ENCODE data around the gene RAD51B. TPM values are rescaled to one million over a fixed set of nuclear protein-coding genes. Genes with fewer than 3 reads are reported as not detected.

Gene RAD51B
- total and polyA plus RNA-seq, 2 experiments from 2014 or later: 10.1 to 18.0 TPM

GRCh38 chr14:67820428-67820971 lies 921 bp downstream of the RAD51B start:
- no peak for TF ChIP-seq EZH2 (IDR thresholded peaks at IDR 0.05; ENCODE audit: borderline replicate concordance)
- TF ChIP-seq CTCF (IDR thresholded peaks at IDR 0.05; ENCODE audit: poor library complexity): no peak
- no peak for TF ChIP-seq EZH2phosphoT487 (IDR thresholded peaks at IDR 0.05; ENCODE audit: low read depth, severe bottlenecking, unreplicated experiment)
- 43% methylated on average over 13 of the region's 13 CpGs for WGBS (ENCODE audit: low lambda C conversion rate, missing lambda C conversion rate)
- no peaks in the 10 kb centered on the region for H3K36me3 ChIP-seq (replicated peaks; ENCODE audit: insufficient read depth, low read depth)
- H3K4me1 ChIP-seq (ENCODE audit: insufficient read depth): peaks cover 7% of the 10 kb centered on the region
- peak overlapping the region; percentile 79 for H3K4me2 ChIP-seq
- peak overlapping the region; percentile 93 for H2AFZ ChIP-seq
- H3K27me3 ChIP-seq: no peaks in the 10 kb centered on the region
- H4K20me1 ChIP-seq (ENCODE audit: insufficient read depth, poor library complexity, severe bottlenecking): no peaks in the 10 kb centered on the region
- H3K9me2 ChIP-seq (replicated peaks; ENCODE audit: insufficient read depth): no peaks in the 10 kb centered on the region
- H3K4me3 ChIP-seq: peak overlapping the region; percentile 69
- DNase-seq (ENCODE audit: low spot score): peak; percentile 64
- H3K79me2 ChIP-seq: peaks cover 4% of the 10 kb centered on the region
- no peaks in the 10 kb centered on the region for H3K9me3 ChIP-seq (ENCODE audit: low read depth)
- H3K27ac ChIP-seq: peak overlapping the region; percentile 87

- DNase-seq (ENCODE audit: low spot score): no peak
- Histone ChIP-seq H3K9me3 (ENCODE audit: low read depth) (no peaks in the 10 kb centered on the region), H3K4me1 (ENCODE audit: insufficient read depth) (peaks cover 7% of the 10 kb centered on the region), H4K20me1 (ENCODE audit: insufficient read depth, poor library complexity, severe bottlenecking) (no peaks in the 10 kb centered on the region), H3K27me3 (no peaks in the 10 kb centered on the region), H3K27ac (peak overlapping the region; percentile 87), H3K9me2 (replicated peaks; ENCODE audit: insufficient read depth) (no peaks in the 10 kb centered on the region), H2AFZ (no peak overlapping the region), H3K4me3 (no peak overlapping the region), H3K79me2 (no peaks in the 10 kb centered on the region), H3K4me2 (peak overlapping the region; percentile 79), H3K36me3 (replicated peaks; ENCODE audit: insufficient read depth, low read depth) (no peaks in the 10 kb centered on the region)
- TF ChIP-seq EZH2 (IDR thresholded peaks at IDR 0.05; ENCODE audit: borderline replicate concordance): no peak
- TF ChIP-seq EZH2phosphoT487 (IDR thresholded peaks at IDR 0.05; ENCODE audit: low read depth, severe bottlenecking, unreplicated experiment): no peak
- TF ChIP-seq CTCF (IDR thresholded peaks at IDR 0.05; ENCODE audit: poor library complexity): no peak
These were observed 1.5 kb downstream of the RAD51B start for GRCh38 chr14:67821121-67821520.

- no peaks in the 10 kb centered on the region for H3K9me2 ChIP-seq (replicated peaks; ENCODE audit: insufficient read depth)
- no peaks in the 10 kb centered on the region for H3K27me3 ChIP-seq
- H2AFZ ChIP-seq: no peak overlapping the region
- 82% methylated on average over 8 of the region's 8 CpGs for WGBS (ENCODE audit: low lambda C conversion rate, missing lambda C conversion rate)
- H4K20me1 ChIP-seq (ENCODE audit: insufficient read depth, poor library complexity, severe bottlenecking): no peaks in the 10 kb centered on the region
- TF ChIP-seq EZH2 (IDR thresholded peaks at IDR 0.05; ENCODE audit: borderline replicate concordance) (no peak), EZH2phosphoT487 (IDR thresholded peaks at IDR 0.05; ENCODE audit: low read depth, severe bottlenecking, unreplicated experiment) (no peak), CTCF (IDR thresholded peaks at IDR 0.05; ENCODE audit: poor library complexity) (no peak)
- H3K36me3 ChIP-seq (replicated peaks; ENCODE audit: insufficient read depth, low read depth): no peaks in the 10 kb centered on the region
- H3K4me1 ChIP-seq (ENCODE audit: insufficient read depth): no peaks in the 10 kb centered on the region
- DNase-seq (ENCODE audit: low spot score): no peak
- no peaks in the 10 kb centered on the region for H3K79me2 ChIP-seq
- no peak overlapping the region for H3K4me3 ChIP-seq
- H3K27ac ChIP-seq: no peak overlapping the region
- H3K9me3 ChIP-seq (ENCODE audit: low read depth): no peaks in the 10 kb centered on the region
- H3K4me2 ChIP-seq: no peak overlapping the region
These were observed 11.5 kb downstream of the RAD51B start for GRCh38 chr14:67831113-67831512.

GRCh38 chr14:67833403-67833802 lies 13.8 kb downstream of the RAD51B start:
- no peaks in the 10 kb centered on the region for H3K27me3 ChIP-seq
- no peak overlapping the region for H3K27ac ChIP-seq
- H3K4me3 ChIP-seq: no peak overlapping the region
- no peak overlapping the region for H2AFZ ChIP-seq
- no peaks in the 10 kb centered on the region for H3K79me2 ChIP-seq
- no peaks in the 10 kb centered on the region for H3K9me3 ChIP-seq (ENCODE audit: low read depth)
- no peak for TF ChIP-seq EZH2 (IDR thresholded peaks at IDR 0.05; ENCODE audit: borderline replicate concordance)
- no peaks in the 10 kb centered on the region for H3K9me2 ChIP-seq (replicated peaks; ENCODE audit: insufficient read depth)
- no peak overlapping the region for H3K4me2 ChIP-seq
- H3K4me1 ChIP-seq (ENCODE audit: insufficient read depth): no peaks in the 10 kb centered on the region
- whole genome bisulfite sequencing (ENCODE audit: low lambda C conversion rate, missing lambda C conversion rate): 95% methylated on average over 1 of the region's 1 CpG
- no peak for DNase-seq (ENCODE audit: low spot score)
- no peaks in the 10 kb centered on the region for H3K36me3 ChIP-seq (replicated peaks; ENCODE audit: insufficient read depth, low read depth)
- H4K20me1 ChIP-seq (ENCODE audit: insufficient read depth, poor library complexity, severe bottlenecking): no peaks in the 10 kb centered on the region

Data from hepatocyte (in vitro differentiated cells).